Measurements from ENCODE around the gene WFDC10B. TPM values are rescaled to one million over a fixed set of nuclear protein-coding genes. Genes with fewer than 3 reads are reported as not detected.

The WFDC10B gene
- total and polyA plus RNA-seq, 10 of the 15 experiments (the other 5 are each of a cell fraction or from before 2014, with no cell fraction given): not detected

- no peaks in the 10 kb centered on the region for H4K20me1 ChIP-seq (ENCODE audit: control insufficient read depth, insufficient read depth)
- DNase-seq (ENCODE audit: low read depth, low spot score): no peak
- intact Hi-C loops (cut with micrococcal nuclease; ENCODE audit: unreplicated experiment) (no loop called here), in situ Hi-C loops (cut with MboI) (no loop called here)
- ChIA-PET CTCF (interaction anchor here (0.5 to 2.2 kb wide), 5 partner anchors 19 to 612 kb away, joined by 3 to 11 read pairs (median 3); no protein-coding TSS in a partner anchor), SMC1A (ENCODE audit: uncharacterized antibody, unreplicated experiment) (interaction anchor here (0.9 to 1.0 kb wide), 3 partner anchors 18 to 428 kb away, joined by 3 to 4 read pairs (median 3); no protein-coding TSS in a partner anchor), RAD21 (ENCODE audit: unreplicated experiment) (no interaction called here), POLR2A (no interaction called here)
- TF ChIP-seq SUZ12 (IDR thresholded peaks at IDR 0.05; ENCODE audit: unreplicated experiment) (no peak), EED (IDR thresholded peaks at IDR 0.05; ENCODE audit: low read depth) (no peak), PML (IDR thresholded peaks at IDR 0.05; ENCODE audit: low read length) (no peak), CTCF (IDR thresholded peaks at IDR 0.05 in 2 of 3, conservative IDR thresholded peaks at IDR 0.05 in 1 of 3; ENCODE audit: control insufficient read depth in 2 of 3, extremely low read depth in 1 of 3, insufficient read depth in 1 of 3, low read depth in 3 of 3, low read length in 3 of 3) (no peak), RUNX3 (IDR thresholded peaks at IDR 0.05; ENCODE audit: low read length) (no peak), BMI1 (IDR thresholded peaks at IDR 0.05; ENCODE audit: borderline replicate concordance) (no peak), NR2C2 (IDR thresholded peaks at IDR 0.05; ENCODE audit: borderline replicate concordance, control insufficient read depth, insufficient read length, low read depth) (no peak), SMC3 (IDR thresholded peaks at IDR 0.05; ENCODE audit: borderline replicate concordance, low read length) (no peak), IRF5 (IDR thresholded peaks at IDR 0.05; ENCODE audit: borderline replicate concordance) (no peak), ZNF384 (IDR thresholded peaks at IDR 0.05; ENCODE audit: borderline replicate concordance, low read depth, low read length) (no peak)
- H3K9ac ChIP-seq (ENCODE audit: control insufficient read depth, insufficient read depth, low read length): no peak overlapping the region
- no peak overlapping the region for H3K27ac ChIP-seq (ENCODE audit: control insufficient read depth, insufficient read depth)
- no peaks in the 10 kb centered on the region for H3K4me1 ChIP-seq (ENCODE audit: control insufficient read depth, insufficient read depth, low read length)
- FAIRE-seq: no peak
- no peaks in the 10 kb centered on the region for H3K36me3 ChIP-seq (ENCODE audit: control insufficient read depth in 2 of 2, insufficient read depth in 2 of 2, low read length in 1 of 2)
- H3K27me3 ChIP-seq (replicated peaks in 1 of 2; ENCODE audit: control insufficient read depth in 2 of 2, insufficient read depth in 2 of 2, low read length in 1 of 2): no peaks in the 10 kb centered on the region; a peak in 1 of 4 replicates
- 86% methylated on average over 1 of the region's 1 CpG for WGBS (ENCODE audit: insufficient coverage, insufficient replicate concordance, low lambda C conversion rate, missing lambda C conversion rate)
- H3K4me2 ChIP-seq (ENCODE audit: control insufficient read depth, insufficient read depth): no peak overlapping the region
- H3K9me3 ChIP-seq (replicated peaks; ENCODE audit: control insufficient read depth, insufficient read depth, low read length): no peaks in the 10 kb centered on the region
- no peak overlapping the region for H2AFZ ChIP-seq (ENCODE audit: control insufficient read depth, low read depth, low read length)
- H3K4me3 ChIP-seq: no peak overlapping the region
- ATAC-seq: no peak
- H3K79me2 ChIP-seq (ENCODE audit: control insufficient read depth, insufficient read depth, low read length): no peaks in the 10 kb centered on the region
- BruUV-seq (replicated peaks): no TSS peak
These were observed 46.9 kb upstream of the WFDC10B start for GRCh38 chr20:45751721-45752120.

All from GM12878 (cell line).